GM12872 (cell line): ENCODE results near the gene FBXW11.

Experiments
- CTCF ChIP-seq: IDR thresholded peaks from 3 replicates; pipeline ENCODE4 v1.5.1; 2011; ENCODE audit warnings: low read depth, mild to moderate bottlenecking, low read length, moderate library complexity; ENCODE audit not compliant: insufficient read depth

FBXW11 gene

GRCh38 chr5:172043865-172044264 lies 37.4 kb upstream of the FBXW11 start:
- TF ChIP-seq CTCF = no peak

GRCh38 chr5:172042183-172042582 lies 35.7 kb upstream of the FBXW11 start:
- no peak for TF ChIP-seq CTCF

DNA sequence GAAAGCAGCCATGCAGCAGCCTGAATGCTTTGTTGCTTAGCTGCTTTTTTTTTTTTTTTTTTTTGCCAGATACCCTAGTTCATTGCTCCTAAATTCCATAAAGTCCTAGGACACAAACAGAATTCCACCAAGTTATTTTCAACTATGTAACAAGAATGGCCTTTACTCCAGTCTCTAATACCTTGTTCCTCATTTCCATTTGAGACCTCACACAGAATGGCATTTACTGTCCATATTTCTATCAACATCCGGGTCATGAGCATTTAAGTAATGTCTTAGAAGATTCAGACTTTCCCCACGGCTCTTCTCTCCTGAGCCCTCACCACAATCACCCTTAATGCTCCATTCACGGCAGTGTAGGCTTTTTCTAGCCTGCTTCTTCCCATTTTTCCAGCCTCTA lies 31.7 kb upstream of the FBXW11 start:
- TF ChIP-seq CTCF = no peak

DNA sequence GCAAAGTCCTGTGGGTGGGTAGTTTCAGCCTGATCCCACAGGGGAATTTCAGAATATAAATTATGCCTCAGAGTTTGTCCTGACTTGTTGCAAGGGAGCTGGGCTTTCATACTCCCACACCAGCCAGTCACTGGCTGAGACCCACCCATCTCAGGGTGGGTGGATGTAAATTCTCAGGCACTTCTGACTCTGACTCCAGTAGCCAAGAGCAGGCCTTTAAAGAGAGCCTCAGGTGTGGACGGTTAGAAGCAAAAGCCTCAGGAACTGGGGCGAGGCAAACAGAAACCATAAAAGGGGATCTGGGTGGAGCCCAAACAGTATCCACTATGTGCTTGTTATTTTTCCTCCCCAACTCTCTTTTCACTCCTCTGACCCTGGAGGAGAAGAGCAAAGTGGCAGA lies 28.6 kb upstream of the FBXW11 start:
- no peak for TF ChIP-seq CTCF

GRCh38 chr5:172031894-172032461 lies 25.5 kb upstream of the FBXW11 start:
- no peak for TF ChIP-seq CTCF

GRCh38 chr5:172029876-172030275 lies 23.4 kb upstream of the FBXW11 start:
- TF ChIP-seq CTCF = no peak

GRCh38 chr5:172028167-172028566 lies 21.7 kb upstream of the FBXW11 start:
- no peak for TF ChIP-seq CTCF
